Small intestine (tissue), 16 donors: ENCODE results near the gene PABPC4L. TPM values are rescaled to one million over a fixed set of nuclear protein-coding genes. Genes with fewer than 3 reads are reported as not detected.
"Not testable (repeated sequence)": the region's sequence is repeated elsewhere in the genome, so short reads cannot be mapped to it uniquely, and the experiment has no call there.

Experiments
- DNase-seq, 2 donors: peaks; one replicate each; pipeline versions ENCODE4 v3.0.0 to v3.0.0-alpha.2; 2013
- FAIRE-seq: peaks from 2 replicates; lab custom pipeline; 2012; peaks lifted over from hg19 to GRCh38; lab: Jason Lieb, UNC
- H3K27ac ChIP-seq, 3 donors: one replicate each; pipeline ENCODE4 v1.5.1; 2013; ENCODE audit warnings: low read length in 2 of 3, mild to moderate bottlenecking in 2 of 3, control low read depth in 1 of 3, inconsistent platforms in 1 of 3, low read depth in 1 of 3, moderate library complexity in 1 of 3
- H3K27me3 ChIP-seq, 3 donors: one replicate each; pipeline ENCODE4 v1.6.1; 2013; ENCODE audit warnings: low read length in 3 of 3, inconsistent platforms in 1 of 3; ENCODE audit not compliant: control insufficient read depth in 3 of 3, insufficient read depth in 3 of 3
- H3K36me3 ChIP-seq, 3 donors: one replicate each; pipeline ENCODE4 v1.6.1; 2013; ENCODE audit warnings: low read length in 3 of 3, inconsistent platforms in 1 of 3, low read depth in 1 of 3, mild to moderate bottlenecking in 1 of 3, moderate library complexity in 1 of 3; ENCODE audit not compliant: control insufficient read depth in 3 of 3, insufficient read depth in 2 of 3
- H3K4me1 ChIP-seq, 3 donors: one replicate each; pipeline ENCODE4 v1.6.1; 2013; ENCODE audit warnings: low read length in 2 of 3, inconsistent platforms in 1 of 3, low read depth in 1 of 3, mild to moderate bottlenecking in 1 of 3, moderate library complexity in 1 of 3; ENCODE audit not compliant: control insufficient read depth in 3 of 3, insufficient read depth in 2 of 3
- H3K4me3 ChIP-seq, 3 donors: one replicate each; pipeline ENCODE4 v1.5.1; 2013; ENCODE audit warnings: low read length in 3 of 3, control low read depth in 1 of 3, inconsistent platforms in 1 of 3, low read depth in 1 of 3, mild to moderate bottlenecking in 1 of 3, moderate library complexity in 1 of 3
- H3K9me3 ChIP-seq, 2 donors: one replicate each; pipeline ENCODE4 v1.6.1; 2013; ENCODE audit warnings: low read depth in 1 of 2, low read length in 1 of 2; ENCODE audit not compliant: control insufficient read depth in 2 of 2, insufficient read depth in 1 of 2
- WGBS, 3 donors: extraction: QIAGEN DNeasy Blood & Tissue Kit; methylation state at CpG; one replicate each; pipeline ENCODE4 v1.1.7; 2013; 5-methylcytosine and 5-hydroxymethylcytosine counted together
- long read RNA-seq, 10 donors: transcript quantifications; one replicate each; lab custom pipeline, GENCODE V29; 2026
- polyA plus RNA-seq, 4 donors: library from polyadenylated mRNA; stranded (reverse) in 3 of 4; unstranded in 1 of 4; fragments of 200-250 nt in 3 of 4; fragments of 120-200 nt in 1 of 4; gene quantifications; one replicate each; pipeline versions ENCODE4 v1.2.1 to v1.2.3, GENCODE V29; 2013
- donor health status: healthy with polysubstance abuse.
- donor health status: control.
- donor health status: control.
- donor health status: Bipolar disorder and iron deficiency.
- donor health status: healthy.

The PABPC4L gene
- polyA plus RNA-seq, result 1 to 10 TPM in 1 of 4 donors, under 1 TPM in 1, not detected in 2; 0.21 to 2.9 TPM
- long read RNA-seq, donor 1, full-length matches to known transcripts, result 1 of 1 reads
- long read RNA-seq, donor 1, partial matches to known transcripts, result 0 of 1 reads
- long read RNA-seq, donor 1, other reads (novel, unspliced or antisense), result 0 of 1 reads
- long read RNA-seq, donor 2, result 0 reads
- long read RNA-seq, donor 3, result 0 reads
- long read RNA-seq, donor 4, result 0 reads
- long read RNA-seq, donor 5, result 0 reads
- long read RNA-seq, donor 6, result 0 reads
- long read RNA-seq, donor 7, result 0 reads
- long read RNA-seq, donor 8, result 0 reads
- long read RNA-seq, donor 9, result 0 reads
- long read RNA-seq, donor 10, full-length matches to known transcripts, result 1 of 1 reads
- long read RNA-seq, donor 10, partial matches to known transcripts, result 0 of 1 reads
- long read RNA-seq, donor 10, other reads (novel, unspliced or antisense), result 0 of 1 reads

DNA sequence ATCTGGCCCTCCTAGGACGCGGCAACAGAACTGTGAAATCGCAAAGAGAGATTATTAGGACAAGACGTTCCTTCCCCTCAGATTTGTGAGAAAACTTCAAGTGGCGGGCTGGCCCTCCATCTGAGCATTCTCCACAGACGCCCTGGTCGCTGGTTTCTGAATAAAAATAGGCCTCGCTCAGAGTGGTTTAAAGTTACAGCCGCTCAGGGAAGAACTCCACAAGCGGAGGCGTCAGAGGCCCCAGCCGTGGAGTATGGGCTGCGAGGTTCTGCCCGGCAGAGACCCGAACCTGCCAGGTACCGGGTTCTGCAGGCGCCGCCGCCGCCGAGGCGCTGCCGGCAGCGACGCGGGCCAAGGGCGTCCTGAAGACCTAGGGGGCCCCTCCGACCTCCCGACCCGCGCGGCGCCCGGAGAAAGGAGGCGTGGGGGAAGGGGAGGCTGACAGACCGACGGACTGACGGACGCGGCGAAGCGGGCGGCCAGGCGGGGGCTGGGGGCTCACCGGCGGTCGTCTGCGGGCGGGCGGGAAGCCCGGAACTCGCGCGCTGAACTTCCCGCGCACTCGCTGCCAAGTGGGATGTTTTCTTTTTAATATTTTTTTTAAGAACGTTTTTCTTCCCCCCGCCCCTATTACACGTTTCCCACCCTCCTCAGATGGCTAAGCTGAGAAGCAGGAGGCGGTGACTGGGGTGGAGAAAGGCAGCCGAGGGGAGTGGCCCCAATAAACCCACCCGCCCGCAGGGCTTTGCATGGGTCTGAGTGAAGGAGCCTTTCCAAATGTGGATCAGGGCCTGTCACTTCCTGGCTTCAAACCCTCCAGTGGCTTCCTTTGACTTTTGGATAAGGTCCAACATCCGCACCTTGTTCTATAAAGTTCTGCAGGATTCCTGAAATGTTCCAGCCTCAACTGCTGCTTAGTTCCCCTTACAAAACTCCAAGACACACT is at the start of gene PABPC4L:
Gene PABPC4L (minus strand): TSS at position 574 of the 946 bp plus-strand sequence. CDS start 770 bp downstream, outside the sequence.
- WGBS, 3 donors, result 4 to 17% (median 16%) methylated on average over 56 to 65 of the region's 65 CpGs
- no peaks in the 10 kb centered on the region for H3K27me3 ChIP-seq
- peaks cover 0 to 5% (median 0%) of the 10 kb centered on the region in 3 donors for H3K4me1 ChIP-seq
- peak within 1 kb of the TSS; percentile 10 to 49 (median 30) for H3K4me3 ChIP-seq
- DNase-seq (peak in 1 of 2 donors; percentile 65), FAIRE-seq (no peak)
- H3K36me3 ChIP-seq, result no peaks in the 10 kb centered on the region
- peak within 1 kb of the TSS in 2 of 3 donors; percentile 47 to 56 for H3K27ac ChIP-seq
- no peaks in the 10 kb centered on the region for H3K9me3 ChIP-seq

- H3K36me3 ChIP-seq, result no peaks in the 10 kb centered on the region
- H3K4me3 ChIP-seq, result no peak overlapping the region
- peak; percentile 97 for FAIRE-seq
- no peaks in the 10 kb centered on the region for H3K9me3 ChIP-seq
- WGBS, 3 donors, result 67 to 79% (median 79%) methylated on average over 1 of the region's 1 CpG
- H3K27ac ChIP-seq, result no peak overlapping the region
- no peaks in the 10 kb centered on the region for H3K4me1 ChIP-seq
- no peak for DNase-seq
- H3K27me3 ChIP-seq, result no peaks in the 10 kb centered on the region
These were observed 49.7 kb upstream of the PABPC4L start for GRCh38 chr4:134251322-134251721.

- Histone ChIP-seq H3K4me3 (no peak overlapping the region), H3K27me3 (no peaks in the 10 kb centered on the region), H3K9me3 (peaks cover 0 to 7% of the 10 kb centered on the region in 2 donors), H3K36me3 (no peaks in the 10 kb centered on the region), H3K27ac (no peak overlapping the region), H3K4me1 (no peaks in the 10 kb centered on the region)
- WGBS, 3 donors, result 86 to 94% (median 87%) methylated on average over 22 of the region's 22 CpGs
- FAIRE-seq (no peak), DNase-seq (no peak)
These were observed 42.4 kb upstream of the PABPC4L start for GRCh38 chr4:134243742-134244713.

- FAIRE-seq (no peak), DNase-seq (no peak)
- no peaks in the 10 kb centered on the region for H3K36me3 ChIP-seq
- H3K27me3 ChIP-seq, result no peaks in the 10 kb centered on the region
- no peaks in the 10 kb centered on the region for H3K4me1 ChIP-seq
- H3K27ac ChIP-seq, result no peak overlapping the region
- no peaks in the 10 kb centered on the region for H3K9me3 ChIP-seq
- WGBS, 3 donors, result 82 to 91% (median 83%) methylated on average over 3 of the region's 3 CpGs
- H3K4me3 ChIP-seq, result no peak overlapping the region
These were observed 17.5 kb upstream of the PABPC4L start for GRCh38 chr4:134219043-134219442.

- WGBS, 3 donors, result 66 to 83% (median 81%) methylated on average over 1 of the region's 1 CpG
- H3K27me3 ChIP-seq, result no peaks in the 10 kb centered on the region
These were observed 14.8 kb upstream of the PABPC4L start for GRCh38 chr4:134216411-134216810.

GRCh38 chr4:134215620-134216344 is 14.2 kb upstream of the PABPC4L start:
- WGBS, 3 donors, result 40 to 55% (median 54%) methylated on average over 2 of the region's 2 CpGs
- FAIRE-seq, result no peak
- no peaks in the 10 kb centered on the region for H3K27me3 ChIP-seq

More at GRCh38 chr4:134216411-134216810, 14.8 kb upstream of the PABPC4L start:
- Histone ChIP-seq H3K4me3 (no peak overlapping the region), H3K9me3 (no peaks in the 10 kb centered on the region), H3K36me3 (no peaks in the 10 kb centered on the region), H3K27ac (no peak overlapping the region), H3K4me1 (no peaks in the 10 kb centered on the region)
- DNase-seq (no peak), FAIRE-seq (no peak)

DNA sequence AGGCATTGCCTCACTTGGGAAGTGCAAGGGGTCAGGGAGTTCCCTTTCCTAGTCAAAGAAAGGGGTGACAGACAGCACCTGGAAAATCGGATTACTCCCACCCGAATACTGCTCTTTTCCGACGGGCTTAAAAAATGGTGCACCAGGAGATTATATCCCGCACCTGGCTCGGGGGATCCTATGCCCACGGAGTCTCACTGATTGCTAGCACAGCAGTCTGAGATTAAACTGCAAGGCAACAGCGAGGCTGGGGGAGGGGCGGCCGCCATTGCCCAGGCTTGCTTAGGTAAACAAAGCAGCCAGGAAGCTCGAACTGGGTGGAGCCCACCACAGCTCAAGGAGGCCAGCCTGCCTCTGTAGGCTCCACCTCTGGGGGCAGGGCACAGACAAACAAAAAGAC is 6.4 kb upstream of the PABPC4L start:
- not testable (repeated sequence) for H3K27me3 ChIP-seq, H3K9me3 ChIP-seq, H3K36me3 ChIP-seq, H3K4me3 ChIP-seq, H3K4me1 ChIP-seq, DNase-seq, FAIRE-seq, H3K27ac ChIP-seq
- WGBS, 3 donors, result 87 to 95% (median 91%) methylated on average over 11 of the region's 11 CpGs

More at GRCh38 chr4:134215620-134216344, 14.2 kb upstream of the PABPC4L start:
- no peaks in the 10 kb centered on the region for H3K9me3 ChIP-seq
- no peak overlapping the region for H3K4me3 ChIP-seq
- H3K27ac ChIP-seq, result no peak overlapping the region
- H3K36me3 ChIP-seq, result no peaks in the 10 kb centered on the region
- H3K4me1 ChIP-seq, result no peaks in the 10 kb centered on the region
- no peak for DNase-seq
